Fibroblast of skin of scalp (primary cell): ENCODE measurements around the gene IRF8.

Source experiments
- DNase-seq: peaks from one replicate; pipeline ENCODE4 v3.0.0-alpha.2; 2013

Gene IRF8

DNA sequence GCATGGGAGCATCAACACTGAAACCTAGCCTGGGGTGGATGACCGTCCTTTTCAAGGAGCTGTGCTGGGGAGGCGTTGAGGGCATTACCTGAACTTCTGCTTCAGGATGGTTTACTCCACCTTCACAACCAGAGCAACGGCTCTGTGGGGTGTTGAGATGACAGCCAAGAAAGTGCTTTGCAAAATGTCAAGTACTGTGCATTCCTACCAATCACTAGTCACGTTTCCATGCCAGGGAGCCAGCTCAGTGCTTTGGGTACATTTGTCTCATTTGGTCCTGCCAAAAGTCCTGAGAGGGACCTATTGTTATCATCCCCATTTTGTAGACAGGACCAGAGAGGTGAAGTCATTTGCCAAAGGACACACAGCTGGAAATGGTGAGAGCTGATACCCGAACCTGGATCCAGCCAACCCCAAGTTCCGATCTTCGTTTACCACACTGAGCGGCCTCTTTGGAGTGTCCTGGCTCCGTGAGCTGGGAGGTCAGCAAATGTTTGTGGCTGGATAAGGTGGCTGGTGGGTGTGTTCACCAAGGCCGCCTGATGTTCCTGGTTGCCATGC, 61.6 kb downstream of the IRF8 start:
- DNase-seq = no peak

DNA sequence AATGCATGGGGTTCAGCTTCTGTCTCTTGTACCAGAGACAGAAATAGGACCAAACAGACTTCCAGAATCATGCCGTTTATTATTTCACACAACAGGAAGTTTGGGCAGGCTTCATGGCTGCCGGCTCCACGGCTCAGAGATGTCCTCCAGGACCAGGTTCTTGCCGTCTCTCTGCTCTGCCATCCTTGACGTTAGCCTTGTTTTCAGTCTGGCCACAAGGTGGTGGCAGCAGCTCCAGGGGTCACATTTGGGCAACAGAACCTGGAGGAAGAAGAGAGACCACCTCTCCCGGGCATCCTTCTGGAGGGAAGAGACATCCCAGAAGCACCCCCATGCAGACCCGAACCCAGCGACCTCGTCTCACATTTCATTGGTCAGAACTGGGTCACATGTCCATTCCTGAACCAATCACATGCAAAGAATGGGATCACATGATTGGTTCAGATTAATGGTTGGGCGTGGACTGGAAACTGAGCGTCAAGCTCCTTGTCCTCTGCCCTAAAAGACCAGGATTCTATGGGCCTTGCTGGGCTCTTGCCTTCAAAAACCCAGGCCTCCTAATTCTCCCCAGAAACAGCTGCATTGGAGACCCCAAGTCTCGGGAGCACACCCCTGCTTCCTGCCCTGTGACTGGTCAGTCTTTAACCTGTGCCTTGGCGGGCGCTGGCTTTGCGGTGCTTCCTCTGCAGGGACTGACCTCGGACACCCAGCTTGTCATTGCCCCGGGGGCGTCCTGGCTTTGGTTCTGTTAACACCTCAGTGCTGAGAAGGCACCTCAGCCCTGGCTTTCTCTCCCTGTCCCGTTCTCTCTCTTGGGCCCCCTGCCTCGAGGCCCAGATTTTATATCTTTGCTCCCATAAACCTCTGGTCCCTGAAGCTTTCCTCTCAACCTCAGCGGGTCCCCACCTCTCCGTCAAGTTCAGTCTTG, 63.3 kb downstream of the IRF8 start:
- no peak for DNase-seq

DNA sequence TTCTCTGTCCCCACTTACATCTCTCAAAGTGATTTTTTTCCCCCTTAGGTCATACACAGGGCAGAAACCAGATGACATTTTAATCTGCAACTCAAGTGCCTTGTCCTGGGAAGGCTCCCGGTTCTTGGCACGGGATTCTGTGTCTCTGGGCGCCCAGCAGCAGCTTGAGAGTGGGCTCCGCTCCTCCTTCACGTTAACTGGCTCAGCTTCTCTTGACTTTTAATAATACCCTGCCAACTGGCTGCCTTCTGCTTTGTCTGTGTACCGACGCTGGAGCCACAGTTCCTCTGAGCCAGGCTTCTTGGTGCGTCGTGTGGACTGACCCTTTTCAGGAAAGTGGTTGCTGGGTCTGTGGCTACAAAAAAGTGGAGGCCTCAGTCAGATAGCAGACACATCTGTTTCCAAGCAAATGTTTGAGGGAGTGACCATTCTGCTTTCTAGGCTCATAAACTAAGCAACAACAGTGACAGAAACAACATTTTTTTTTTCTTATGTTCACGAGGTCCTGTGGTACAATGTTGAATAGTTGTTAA, 64.9 kb downstream of the IRF8 start:
- no peak for DNase-seq

DNA sequence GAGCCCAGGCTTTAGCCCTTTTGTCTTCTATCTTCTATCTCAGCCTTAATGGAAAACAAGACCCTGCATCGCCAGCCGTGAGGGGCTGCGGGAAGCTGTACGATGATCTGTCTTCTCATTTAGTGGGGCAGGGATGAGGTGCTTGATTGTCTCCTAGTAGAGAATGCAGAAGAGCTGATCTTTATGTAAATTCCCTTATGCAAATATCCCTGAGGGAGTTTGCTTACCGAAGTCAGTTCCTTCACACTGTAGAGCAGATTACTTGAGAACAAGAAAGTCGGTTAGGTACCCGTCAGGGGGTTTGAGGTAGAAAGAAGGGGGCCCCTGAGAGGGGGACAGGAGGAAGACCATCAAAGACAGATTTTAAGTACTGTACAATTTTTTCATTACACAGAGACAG, 66.2 kb downstream of the IRF8 start:
- DNase-seq = no peak

DNA sequence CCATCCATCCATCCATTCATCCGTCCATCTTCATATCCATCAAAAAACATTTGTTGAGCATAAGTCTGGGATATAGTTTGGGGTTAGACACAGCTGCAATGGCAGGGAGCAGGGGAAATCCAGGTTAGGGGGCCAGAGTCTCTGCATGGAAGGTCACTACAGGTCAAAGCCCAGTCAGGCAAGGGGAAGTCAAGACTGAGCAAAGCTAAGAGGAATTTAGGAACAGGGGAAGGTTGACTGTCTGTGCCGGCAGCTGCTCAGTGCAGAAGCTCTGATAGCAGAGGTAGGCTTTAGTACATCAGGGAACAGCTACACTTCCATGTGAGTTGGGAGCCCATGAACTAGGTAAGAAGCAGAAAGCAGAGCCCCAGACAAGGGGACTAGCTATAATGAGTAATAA, 68.1 kb downstream of the IRF8 start:
- no peak for DNase-seq

DNA sequence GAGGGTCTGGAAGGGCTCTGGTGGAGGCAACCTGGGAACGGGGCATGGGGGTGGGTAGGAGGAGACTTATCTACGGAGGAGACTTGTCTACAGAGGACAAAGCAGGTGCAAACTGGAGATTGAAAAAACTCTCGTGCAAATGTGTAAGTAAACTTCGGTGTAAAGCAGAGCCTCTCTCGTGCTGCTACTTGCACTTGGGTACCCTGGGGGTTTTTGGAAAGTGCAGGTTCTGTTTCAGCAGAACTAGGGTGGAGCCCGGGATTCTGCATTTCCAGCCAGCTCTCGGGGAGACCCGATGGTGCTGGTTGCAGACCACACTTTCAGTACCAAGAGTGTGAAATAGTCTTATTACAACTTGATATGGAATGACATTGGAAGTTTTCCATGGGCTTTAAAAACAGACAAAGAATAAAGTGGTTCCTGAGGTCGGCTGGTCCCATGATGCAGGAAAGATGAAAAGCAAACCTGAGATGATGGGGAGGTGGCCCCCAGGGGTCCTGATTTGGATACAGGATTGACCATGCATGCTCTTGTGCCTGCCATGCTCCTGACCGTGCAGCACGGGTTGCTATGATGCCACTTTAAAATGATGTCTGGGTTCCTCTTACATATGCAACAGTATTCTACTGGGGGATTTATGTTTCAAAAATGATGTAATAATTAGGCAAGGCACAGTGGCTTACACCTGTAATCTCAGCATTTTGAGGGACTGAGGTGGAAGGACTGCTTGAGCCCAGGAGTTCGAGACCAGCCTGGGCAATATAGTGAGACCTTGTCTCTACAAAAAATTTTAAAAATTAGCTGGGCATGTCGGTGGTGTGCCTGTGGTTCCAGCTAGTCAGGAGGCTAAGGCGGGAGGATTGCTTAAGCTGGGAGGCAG, 69.3 kb downstream of the IRF8 start:
- DNase-seq = no peak

DNA sequence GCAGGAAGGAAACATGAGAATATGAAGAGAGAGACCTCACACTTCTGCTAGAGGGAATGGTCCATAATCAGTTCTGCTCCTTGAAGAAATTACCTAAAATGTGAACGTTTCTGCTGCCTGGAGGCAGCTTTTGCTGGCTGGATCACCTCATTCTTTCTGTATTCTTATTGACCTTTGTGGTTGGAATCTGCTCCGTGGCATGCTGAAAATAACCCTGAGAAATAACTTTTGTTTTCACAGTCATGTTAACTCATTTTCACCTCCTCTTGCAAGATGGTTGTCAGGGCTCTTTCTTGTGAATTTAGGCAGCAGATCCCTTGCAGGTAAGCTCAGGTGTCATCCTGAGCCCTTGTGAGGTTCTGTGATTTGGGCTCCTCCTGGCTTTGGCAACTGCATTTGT, 70.2 kb downstream of the IRF8 start:
- DNase-seq = peak; percentile 3

DNA sequence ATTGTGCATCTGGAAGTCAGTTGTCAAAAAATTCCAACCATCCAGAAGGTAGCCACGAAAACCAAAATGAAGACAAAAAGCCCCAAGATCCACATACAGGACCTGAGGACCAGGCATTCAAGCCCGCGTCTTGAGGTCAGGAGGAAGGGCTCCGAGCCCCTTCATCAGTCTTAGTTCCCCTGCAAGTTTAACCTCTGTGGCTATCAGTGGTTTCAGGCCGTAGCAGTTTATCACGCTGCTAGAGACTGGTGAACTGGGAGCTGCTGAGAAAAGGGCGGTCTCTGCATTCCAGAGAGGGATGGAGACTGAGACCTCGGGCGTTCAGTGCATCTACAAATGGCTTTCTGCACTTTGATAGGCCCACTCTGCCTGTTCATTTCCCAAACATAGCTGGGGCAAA, 70.6 kb downstream of the IRF8 start:
- peak; percentile 5 for DNase-seq

DNA sequence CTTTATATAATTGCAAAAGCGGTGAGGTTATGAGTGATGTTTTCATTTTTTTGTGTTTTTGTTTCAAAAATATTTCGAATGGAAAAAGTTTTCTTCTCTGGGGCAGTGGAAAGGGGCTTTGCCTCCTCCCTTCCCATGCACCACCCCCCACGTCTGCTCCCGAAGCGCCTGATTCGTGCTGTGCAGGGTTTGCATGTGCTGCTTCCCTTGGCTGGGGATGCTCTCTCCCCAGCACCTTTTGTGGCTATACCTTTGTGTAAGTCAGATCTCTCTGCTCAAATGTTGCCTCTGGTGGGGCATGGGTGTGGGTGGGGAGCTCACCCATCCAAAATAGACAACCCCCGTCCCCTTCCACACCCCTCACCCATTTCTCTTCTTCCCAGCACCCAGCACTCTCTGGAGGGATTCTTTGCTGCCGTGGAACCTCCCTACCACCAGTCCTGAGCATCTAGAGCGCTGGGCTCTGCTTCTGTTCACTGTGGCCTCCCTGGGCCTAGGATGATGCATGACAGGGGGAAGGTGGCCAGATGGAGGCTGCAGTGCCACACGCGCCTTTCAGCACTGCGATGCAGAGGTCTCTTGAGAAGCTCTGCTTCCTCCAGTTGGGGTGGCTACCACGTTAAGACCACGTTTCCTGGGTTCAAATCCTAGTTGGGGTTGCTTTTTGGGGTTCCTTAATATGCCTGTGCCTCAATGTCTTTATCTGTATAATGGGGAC, 71.2 kb downstream of the IRF8 start:
- no peak for DNase-seq

DNA sequence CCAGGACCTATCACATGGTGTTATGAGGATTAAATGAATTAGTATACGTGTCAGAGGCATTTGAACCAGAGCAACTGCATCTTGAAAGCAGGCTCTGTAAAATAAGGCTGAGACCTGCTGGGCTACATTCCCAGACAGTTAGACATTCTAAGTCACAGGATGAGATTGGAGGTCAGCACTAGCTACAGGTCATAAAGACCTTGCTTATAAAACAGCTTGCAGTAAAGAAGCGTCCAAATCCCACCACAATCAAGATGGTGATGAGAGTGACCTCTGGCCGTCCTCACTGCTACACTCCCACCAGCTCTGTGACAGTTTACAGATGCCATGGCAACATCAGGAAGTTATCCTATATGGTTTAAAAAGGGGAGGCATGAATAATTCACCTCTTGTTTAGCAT, 71.8 kb downstream of the IRF8 start:
- no peak for DNase-seq
